Heart left ventricle (tissue), 13 donors: ENCODE results near the gene RNLS.

Source experiments
- CTCF ChIP-seq, 12 donors: fragments of 200-600 bp; sonication (generic) in 4 of 12; IDR thresholded peaks; one replicate each; pipeline versions ENCODE4 v1.5.0 to v1.8.0; 2018 to 2022; ENCODE audit warnings: antibody characterized with exemption in 12 of 12, mild to moderate bottlenecking in 5 of 12
- POLR2A ChIP-seq, 2 donors: fragments of 450-650 bp; IDR thresholded peaks; one replicate each; pipeline ENCODE4 v1.6.1; 2017; ENCODE audit warnings: antibody characterized with exemption in 2 of 2, mild to moderate bottlenecking in 2 of 2, moderate library complexity in 2 of 2
- donor health status: ischemic (EF 13 %, LVEDD 7.1; RV severe dilation, severe dysfunction).
- donor health status: DM: no; HTN: yes; CAD: no.
- donor health status: DM: no; HTN: no; CAD: no.
- donor health status: ischemic (EF 25% LVEDD 6.9; RV normal size, moderate dysfunction).
- donor health status: ischemic (EF 25% LVEDD 5.7; RV mildly dilated, moderate dysfunction).
- donor health status: ischemic (EF 35%, LVEDD 5.7; RV mildly dilated, moderate dysfunction).
- donor health status: nonischemic (EF 11% LVEDD 7.7; RV severe dilation, severe dysfunction).
- donor health status: DM: yes; HTN: yes; CAD: no.
- donor health status: PGD.
- donor health status: ischemic (EF 29% LVEDD 5.4; RV normal size, mild dysfunction).
- donor health status: nonischemic (EF 23%, LVEDD 6.1; RV moderate dilation, normal function).

GRCh38 chr10:88505680-88506215 is 77.4 kb downstream of the RNLS start:
- TF ChIP-seq CTCF (IDR thresholded peaks at IDR 0.05) (no peak), POLR2A (IDR thresholded peaks at IDR 0.05) (no peak)
